ENCODE data around the gene ATP6V1A.

- TF ChIP-seq, protein P1, sequence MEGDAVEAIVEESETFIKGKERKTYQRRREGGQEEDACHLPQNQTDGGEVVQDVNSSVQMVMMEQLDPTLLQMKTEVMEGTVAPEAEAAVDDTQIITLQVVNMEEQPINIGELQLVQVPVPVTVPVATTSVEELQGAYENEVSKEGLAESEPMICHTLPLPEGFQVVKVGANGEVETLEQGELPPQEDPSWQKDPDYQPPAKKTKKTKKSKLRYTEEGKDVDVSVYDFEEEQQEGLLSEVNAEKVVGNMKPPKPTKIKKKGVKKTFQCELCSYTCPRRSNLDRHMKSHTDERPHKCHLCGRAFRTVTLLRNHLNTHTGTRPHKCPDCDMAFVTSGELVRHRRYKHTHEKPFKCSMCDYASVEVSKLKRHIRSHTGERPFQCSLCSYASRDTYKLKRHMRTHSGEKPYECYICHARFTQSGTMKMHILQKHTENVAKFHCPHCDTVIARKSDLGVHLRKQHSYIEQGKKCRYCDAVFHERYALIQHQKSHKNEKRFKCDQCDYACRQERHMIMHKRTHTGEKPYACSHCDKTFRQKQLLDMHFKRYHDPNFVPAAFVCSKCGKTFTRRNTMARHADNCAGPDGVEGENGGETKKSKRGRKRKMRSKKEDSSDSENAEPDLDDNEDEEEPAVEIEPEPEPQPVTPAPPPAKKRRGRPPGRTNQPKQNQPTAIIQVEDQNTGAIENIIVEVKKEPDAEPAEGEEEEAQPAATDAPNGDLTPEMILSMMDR (IDR thresholded peaks at IDR 0.05; ENCODE audit: insufficient read depth, low read length) = no peak
- no peak for TF ChIP-seq POLR2AphosphoS5 (IDR thresholded peaks at IDR 0.05; ENCODE audit: low read depth)
Observed at GRCh38 chr3:113764698-113765097, 17.9 kb downstream of the ATP6V1A start.

Measured in HL-60 (cell line).